HG03039 (cell line): ENCODE measurements around the gene SLC9A8.
"Not testable (repeated sequence)": the region's sequence is repeated elsewhere in the genome, so short reads cannot be mapped to it uniquely, and the experiment has no call there.

Experiments used
- ATAC-seq: cut with Tn5 transposase; IDR thresholded peaks from one replicate; pipeline ENCODE4 v1.9.1; 2021; ENCODE audit warnings: mild to moderate bottlenecking, moderate library complexity; ENCODE audit not compliant: unreplicated experiment

Gene SLC9A8

DNA sequence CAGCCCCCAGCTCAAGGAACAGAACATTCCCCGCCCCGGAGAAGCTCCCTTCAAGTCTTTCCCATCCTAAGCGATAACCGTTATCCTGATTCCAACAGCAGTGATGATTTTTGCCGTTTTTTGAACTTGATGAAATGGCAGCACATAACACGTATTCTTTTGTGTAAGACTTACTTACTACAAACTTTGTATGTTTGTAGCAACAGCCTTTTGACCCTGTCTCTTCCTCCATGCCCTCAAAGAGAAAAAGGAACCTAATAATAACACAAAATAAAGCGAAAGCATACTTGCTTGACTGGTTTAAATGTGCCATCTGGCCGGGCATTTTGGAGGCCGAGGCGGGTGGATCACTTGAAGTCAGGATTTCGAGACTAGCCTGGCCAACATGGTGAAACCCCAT is 26.4 kb upstream of the SLC9A8 start:
- no peak for ATAC-seq

DNA sequence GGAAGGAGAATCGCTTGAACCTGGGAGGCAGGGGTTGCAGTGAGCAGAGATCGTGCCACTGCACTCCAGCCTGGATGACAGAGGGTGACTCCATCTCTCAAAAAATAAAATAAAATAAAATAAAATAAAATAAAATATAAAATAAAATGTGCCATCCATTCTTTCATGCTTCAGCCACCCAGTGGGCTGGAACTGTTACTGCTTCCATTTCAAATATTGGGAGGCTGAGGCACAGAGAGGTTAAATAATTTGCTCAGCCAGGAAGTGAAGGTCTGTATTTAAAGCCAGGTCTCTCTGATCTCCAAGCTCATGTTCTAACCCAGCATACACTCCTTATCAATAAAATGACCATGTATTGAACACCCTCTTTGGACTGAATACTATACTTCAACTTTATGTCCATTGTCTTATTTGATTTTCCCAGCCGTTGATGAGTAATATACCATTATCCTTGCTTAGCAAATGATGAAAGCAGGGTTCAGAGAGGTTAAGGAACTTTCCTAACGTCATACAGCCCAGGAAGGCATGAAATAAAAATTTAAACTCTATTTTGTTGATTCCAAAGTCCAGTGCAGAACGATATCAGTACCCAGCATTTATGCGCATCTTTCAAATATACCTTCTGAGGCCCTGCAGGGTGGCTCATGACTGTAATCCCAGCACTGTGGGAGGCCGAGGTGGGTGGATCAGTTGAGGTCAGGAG is 25.8 kb upstream of the SLC9A8 start:
- ATAC-seq: no peak

DNA sequence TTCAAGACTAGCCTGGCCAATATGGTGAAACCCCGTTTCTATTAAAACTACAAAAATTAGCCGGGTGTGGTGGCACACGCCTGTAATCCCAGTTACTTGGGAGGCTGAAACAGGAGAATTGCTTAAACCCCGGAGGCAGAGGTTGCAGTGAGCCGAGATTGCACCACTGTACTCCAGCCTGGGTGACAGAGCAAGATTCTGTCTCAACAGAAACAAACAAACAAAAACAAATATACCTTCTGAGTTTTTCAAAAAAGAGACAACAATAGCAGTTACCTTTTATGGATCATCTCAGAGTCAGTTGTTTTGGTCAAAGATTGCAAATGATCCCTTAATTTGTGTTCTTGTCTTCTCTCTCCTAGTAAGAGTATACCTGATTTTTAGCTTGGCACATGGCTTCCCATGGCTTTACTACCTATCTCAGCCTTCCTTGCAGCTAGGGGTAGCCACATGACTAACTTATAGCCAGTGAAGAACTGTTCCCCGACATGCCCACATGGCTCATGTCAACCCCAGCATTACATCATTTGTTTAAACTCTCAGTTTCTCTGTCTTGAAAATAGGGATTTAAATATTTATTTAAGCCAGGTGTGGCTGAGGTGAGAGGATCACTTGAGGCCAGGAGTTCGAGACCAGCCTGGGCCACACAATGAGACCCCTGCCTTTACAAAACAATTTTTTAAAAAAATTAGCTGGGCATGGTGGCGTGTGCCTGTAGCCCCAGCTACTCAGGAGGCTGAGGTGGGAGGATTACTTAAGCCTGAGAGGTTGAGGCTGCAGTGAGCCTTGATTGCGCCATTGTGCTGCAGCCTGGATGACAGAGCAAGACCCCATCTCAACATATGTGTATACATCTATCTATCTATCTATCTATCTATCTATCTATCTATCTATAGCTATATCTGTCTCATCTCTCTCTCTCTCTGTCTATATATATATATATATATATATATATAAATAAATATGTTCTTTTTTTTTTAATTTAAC is 25.0 kb upstream of the SLC9A8 start:
- no peak for ATAC-seq

DNA sequence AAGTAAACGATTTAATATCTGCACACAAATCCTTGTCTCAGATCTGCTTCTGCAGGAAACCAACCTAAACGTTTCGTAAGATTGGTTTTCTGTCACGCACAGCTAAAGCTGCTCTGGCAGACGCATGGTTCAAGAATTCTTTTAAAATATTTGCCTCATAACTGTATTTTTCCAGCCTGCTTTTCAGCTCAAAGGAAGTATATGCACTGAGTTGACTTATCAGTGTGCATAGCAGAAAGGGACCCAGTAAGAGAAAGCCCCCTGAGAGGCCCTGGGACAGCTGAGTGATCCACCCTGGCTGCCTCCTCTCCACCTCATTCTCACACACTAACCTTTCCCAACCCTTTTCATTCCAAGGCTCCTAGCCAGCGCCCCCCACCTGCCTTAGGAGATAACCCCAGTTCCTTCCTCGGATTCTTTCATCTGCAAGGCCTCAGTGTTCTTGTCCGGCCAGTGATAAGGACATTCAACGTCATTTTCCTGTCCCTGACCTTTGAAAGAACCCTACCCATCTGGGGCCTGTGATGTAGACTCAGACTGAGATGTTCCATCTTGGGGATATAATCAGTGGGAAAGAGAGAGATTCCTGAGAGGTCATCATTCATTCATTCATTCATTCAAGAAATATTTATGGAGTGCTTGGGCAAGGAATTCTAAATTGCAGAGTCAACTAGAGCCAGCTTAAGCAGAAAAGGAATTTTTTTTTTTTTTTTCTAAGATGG is 22.4 kb upstream of the SLC9A8 start:
- ATAC-seq: no peak

DNA sequence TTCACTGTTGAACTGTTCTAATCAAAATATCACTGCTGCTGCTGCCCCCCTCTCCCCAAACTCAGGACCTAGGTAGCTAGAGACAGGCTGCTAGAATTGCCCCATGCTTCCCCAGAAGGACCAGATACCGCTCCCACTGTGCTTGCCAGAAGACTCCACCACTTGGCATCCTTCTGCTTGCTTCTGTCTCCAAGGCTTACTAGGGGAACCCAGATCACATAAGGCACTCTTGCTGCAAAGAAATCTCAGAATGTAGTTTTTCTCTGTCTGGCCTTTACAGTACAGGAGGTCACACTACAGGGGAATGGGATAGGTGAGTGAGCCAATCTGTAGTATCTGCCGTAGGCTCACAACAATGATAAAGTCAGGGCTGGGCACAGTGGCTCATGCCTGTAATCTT is 21.5 kb upstream of the SLC9A8 start:
- no peak for ATAC-seq

DNA sequence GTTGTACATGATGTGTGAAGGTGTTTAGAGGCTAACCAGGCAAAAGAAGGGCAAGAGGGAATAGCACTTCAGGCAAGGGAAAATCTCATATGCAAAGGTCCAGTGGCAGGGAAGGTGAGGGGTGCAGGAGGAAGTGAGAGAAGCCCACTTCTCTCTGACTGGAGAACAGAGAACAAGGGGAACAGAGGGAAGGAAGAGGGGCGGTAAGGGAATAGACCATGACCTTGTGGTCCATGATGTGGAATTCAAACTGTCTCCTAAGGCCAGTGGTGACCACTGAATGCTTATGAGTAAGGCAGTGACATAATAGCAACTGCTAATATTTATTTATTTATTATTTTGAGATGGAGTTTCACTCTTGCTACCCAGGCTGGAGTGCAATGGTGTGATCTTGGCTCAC is 20.6 kb upstream of the SLC9A8 start:
- no peak for ATAC-seq

DNA sequence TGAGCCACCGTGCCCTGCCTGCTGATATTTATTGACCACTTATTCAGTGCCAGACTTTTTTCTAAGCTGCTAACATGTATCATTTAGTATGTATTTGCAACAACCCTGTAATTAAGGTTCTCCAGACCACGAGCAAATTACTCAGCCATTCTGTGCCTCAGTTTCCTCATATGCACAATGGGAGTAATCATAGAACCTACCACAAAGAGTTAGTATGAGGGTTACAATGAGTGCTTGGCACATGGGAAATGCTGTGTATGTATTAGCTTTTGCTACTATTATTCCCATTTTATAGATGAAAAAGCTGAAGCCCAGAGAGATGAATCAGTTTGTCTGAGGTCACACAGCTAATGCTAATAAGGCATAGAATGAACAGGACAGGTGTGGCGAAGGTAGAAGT is 20.0 kb upstream of the SLC9A8 start:
- no peak for ATAC-seq

DNA sequence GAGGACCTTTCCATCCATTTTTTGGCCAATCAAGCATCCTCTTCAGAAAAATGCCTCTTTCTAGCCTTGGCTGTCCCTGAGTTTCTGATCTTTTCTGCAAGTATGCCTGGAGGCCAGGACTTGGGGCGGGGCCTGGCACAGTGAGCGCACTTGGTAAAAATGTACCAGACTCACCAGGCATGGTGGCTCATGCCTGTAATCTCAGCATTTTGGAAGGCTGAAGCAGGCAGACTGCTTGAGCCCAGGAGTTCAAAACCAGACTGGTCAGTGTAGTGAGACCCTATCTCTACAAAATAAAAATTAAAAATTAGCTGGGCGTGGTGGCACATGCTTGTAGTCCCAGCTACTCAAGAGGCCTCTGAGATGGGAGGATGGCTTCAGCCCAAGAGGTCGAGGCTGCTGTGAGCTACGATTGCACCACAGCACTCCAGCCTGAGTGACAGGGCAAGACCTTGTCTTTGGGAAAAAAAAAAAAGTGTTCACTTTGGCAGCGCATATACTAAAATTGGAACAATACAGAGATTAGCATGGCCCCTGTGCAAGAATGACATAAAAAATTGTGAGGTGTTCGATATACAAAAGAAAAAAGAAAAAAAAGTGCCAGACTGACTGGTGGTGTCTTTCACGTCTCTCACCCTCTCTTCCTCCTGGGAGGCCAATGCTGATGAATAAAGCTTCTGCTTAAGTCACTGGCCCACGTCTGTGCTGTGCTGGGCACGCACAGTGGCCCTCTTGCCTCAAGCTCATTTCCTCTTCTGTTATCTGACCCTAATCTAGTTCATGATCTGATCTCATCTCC is 18.1 kb upstream of the SLC9A8 start:
- no peak for ATAC-seq

DNA sequence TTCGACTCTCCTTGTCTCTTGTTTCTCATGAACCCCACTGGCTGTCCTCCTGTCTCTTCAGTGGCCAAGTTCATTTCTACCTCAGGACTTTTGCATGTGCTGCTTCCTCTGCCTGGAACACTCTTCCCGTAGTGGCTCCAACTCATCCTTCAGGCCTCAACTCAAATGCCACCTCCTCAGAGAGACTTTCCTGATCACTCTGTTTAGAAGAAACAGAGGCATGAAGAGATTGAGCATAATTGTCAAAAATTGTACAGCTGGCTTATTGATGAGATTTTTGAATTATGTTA is 17.5 kb upstream of the SLC9A8 start:
- no peak for ATAC-seq

DNA sequence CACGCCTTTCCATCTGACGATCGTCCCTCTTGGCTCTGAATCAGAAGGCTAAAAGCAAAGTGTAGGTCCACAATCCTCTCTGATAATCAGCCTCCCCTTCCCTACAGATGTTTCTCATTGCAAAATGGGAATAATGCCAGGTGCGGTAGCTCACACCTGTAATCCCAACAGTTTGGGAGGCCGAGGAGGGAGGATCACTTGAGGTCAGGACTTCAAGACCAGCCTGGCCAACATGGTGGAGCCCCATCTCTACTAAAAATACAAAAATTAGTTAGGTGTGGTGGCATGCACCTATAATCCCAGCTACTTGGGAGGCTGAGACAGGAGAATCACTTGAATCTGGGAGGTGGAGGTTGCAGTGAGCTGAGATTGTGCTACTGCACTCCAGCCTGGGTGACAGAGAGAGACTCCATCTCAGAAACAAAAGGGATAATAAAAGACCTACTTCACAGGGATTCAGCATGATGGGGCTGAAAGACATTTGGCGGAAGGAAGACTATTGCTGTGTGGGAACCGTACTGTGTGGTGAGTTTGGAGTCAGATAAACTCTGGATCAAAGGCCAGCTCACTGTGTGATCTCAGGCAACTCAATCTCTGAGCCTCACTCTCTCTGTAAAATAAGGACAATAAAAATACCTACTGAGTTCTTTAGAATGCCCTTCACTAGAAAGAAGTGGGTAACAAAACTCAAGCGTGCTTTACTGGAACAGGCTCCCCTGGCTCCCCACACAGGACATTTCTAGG is 15.9 kb upstream of the SLC9A8 start:
- ATAC-seq: no peak

DNA sequence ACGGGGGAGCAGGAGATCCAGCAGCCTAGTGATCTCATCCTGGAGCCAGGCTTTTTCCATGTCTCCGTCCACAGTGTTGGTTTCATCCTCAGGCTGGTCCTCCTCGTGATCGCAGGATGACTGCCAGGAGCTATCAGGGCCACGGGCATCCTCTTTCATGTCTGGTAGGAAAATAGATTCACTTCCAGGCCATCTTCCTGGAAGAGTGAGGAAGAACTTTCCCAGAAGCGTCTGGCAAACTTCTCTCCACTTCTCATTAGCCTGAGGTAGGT is 15.3 kb upstream of the SLC9A8 start:
- no peak for ATAC-seq

DNA sequence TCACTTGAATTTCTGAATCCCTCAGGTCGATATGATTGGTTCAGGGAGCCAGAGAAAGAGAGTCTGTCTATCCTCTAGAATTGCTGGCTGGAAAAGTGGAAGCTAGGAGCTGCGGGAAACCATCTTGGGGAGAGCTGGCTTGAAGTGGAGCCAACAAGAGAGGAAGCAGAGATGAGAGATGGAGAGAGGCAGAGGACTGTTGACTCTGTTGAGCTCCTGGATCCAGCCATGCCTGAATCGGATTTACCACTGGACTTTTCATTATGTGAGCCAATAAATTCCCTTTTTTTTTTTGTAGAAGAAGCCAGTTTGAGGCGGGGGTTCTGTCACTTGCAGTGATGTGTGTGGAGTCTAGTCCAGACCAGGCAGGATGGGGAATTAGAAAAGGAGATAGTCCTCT is 13.9 kb upstream of the SLC9A8 start:
- ATAC-seq: no peak

DNA sequence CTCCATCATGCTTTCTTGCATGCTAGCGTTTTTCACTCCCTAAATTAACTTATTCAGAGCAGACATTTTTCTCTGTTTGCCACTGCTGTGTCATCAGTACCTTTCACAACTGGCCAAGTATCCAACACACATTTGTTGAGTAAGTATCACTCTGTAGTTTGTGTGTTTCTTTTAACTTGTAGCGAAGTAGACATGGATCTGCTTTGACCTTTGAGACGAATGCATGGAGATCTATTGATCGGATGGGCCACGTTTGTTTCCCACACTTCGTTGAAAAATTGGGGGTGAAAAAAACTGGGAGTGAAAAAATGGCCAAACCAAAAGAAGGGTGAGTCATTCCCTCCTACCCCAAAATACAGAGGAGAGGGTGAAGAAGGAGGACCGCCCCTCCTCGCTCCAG is 12.9 kb upstream of the SLC9A8 start:
- no peak for ATAC-seq

DNA sequence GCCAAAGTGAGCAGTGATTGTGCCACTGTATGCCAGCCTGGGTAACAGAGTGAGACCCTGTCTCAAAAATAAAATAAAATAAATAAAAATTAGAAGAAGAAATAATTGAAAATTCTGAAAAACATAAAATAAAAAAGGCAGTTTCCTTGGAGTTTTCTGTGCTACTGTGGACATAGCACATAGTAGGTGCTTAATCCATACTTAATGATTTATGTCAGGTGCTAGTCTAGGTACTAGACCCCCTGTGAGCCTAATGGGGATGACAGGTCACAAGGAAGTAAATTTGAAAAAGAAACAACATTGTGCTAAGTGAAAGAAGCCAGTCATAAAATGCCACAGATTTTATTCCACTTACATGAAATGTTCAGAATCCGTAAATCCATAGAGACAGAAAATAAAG is 9.2 kb upstream of the SLC9A8 start:
- no peak for ATAC-seq

DNA sequence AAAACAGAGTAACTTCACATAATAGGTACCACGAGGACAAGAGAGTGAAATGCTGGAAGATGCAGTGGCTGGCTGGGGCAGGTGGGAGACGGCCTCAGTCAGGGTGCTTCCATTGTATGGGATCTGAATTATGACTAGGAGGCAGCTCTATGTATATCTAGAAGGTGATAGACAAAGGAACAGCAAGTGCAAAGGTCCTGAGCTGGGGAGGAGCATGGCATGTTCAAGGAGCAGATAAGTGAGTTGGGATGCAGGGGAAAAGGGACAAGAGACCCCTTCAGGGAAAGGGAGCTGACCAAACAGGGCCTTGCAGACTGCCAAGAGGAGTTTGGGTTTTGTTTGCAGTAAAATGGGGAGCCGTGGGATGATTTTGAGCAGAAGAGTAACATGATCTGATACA is 8.3 kb upstream of the SLC9A8 start:
- no peak for ATAC-seq

DNA sequence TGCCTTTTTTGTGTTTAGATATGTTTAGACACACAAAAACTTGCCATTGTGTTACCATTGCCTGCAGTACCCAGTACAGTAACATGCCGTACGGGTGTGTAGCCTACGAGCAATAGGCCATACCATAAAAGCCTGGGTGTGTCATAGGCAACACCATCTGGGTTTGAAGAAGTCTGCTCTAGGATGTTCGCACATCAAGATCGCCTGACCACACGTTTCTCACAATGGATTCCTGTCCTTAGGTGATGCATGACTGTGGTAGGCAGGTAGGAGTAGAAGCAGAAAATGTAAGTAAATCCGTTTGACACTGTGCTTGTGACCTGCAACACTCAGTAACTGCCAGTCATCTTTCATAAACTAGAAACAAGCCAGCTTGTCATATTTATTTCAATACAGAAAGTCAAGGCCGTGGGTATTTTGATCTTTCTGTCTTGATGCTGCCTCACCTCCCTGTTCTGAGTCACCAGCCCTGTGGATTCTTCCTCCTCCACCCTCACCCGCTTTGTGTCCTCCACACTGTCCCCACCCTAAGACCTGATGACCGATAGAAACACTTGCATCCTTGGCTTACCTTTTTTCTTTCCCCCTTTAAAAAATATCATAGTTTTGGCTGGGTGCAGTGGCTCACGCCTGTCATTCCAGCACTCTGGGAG is 7.3 kb upstream of the SLC9A8 start:
- not testable (repeated sequence) for ATAC-seq

DNA sequence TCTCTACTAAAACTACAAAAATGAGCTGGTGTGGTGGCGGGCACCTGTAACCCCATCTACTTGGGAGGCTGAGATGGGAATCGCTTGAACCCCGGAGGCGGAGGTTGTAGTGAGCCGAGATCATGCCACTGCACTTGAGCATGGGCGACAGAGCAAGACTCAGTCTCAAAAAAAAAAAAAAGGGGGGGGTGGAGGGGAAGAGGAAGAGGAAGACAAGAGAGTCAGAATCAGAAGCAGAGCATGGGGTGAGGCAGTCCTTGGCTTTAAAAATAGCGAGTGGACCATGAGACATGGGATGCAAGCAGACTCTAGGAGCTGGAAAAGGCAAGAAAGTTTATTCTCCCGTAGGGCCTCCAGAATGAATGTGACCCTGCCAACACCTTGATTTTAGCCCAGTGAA is 3.9 kb upstream of the SLC9A8 start:
- no peak for ATAC-seq

DNA sequence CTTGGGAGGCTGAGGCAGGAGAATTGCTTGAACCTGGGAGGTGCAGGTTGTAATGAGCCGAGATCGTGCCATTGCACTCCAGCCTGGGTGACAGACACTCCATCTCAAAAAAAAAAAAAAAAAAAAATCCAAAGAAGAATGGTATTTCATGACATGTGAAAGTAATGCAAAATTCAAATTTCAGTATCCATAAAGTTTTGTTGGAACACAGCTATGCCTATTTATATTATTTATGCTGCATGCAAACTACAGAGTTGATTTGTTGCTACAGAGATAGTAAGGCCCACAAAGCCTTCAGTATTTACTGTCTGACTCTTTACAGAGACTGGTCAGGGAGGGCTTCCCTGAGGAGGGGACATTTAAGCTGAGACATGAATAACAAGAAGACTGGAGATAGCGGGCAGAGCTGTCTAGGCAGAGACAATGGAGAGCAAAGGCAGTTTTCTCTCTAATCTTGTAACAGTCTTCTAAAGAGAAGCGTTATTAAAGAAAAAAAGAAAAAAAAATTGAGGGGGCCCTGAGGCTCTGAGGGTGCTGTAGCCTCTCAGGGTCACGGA is 2.7 kb upstream of the SLC9A8 start:
- ATAC-seq: no peak

DNA sequence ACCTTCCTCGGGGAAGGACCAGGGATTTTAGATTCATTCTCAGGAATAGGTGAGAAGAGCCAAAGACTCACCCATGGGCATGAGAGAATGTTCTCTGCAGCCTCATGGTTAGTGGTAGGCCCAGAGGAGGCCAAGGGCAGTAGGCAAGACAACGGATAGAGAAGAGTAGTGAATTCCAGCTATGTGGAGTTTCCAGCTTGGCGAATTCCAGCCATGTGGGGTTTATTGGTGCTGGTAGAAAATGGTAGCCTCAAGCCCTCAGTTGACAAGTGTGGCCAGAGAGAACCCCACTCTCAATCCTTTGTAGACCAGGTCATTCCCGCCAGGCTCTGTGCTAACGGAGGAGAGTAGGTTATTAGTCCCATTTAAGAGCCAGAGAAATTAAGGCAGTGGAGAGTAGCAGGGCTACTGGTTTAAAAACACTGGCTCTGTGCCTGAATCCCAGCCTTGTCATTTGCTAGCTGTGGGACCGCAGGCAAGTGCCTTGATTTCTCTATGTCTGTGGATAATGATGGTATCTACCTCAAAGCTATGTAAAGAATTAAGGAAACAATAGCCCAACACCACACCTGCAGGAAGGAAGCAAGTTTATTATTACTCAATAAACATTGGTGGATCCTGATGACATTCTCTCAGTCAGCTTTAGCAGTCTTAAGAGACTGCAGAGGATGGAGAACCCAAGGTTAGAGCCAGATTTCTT is 2.0 kb upstream of the SLC9A8 start:
- ATAC-seq: no peak
